Psoas muscle (tissue), 8 donors: Measurements from ENCODE around the gene TMEM9B. TPM values are rescaled to one million over a fixed set of nuclear protein-coding genes. Genes with fewer than 3 reads are reported as not detected.

Experiments
- ATAC-seq, 4 donors: fragments of 200-7000 bp; cut with Tn5 transposase; one replicate each; pipeline ENCODE4 v1.9.1; 2020; ENCODE audit warnings: moderate library complexity in 3 of 4, mild to moderate bottlenecking in 2 of 4
- DNase-seq, 2 donors: peaks; one replicate each; pipeline ENCODE4 v3.0.0-alpha.2; 2020
- H3K27ac ChIP-seq: fragments of 200-600 bp; one replicate; pipeline ENCODE4 v1.8.0; 2022
- H3K27me3 ChIP-seq, 3 donors: fragments of 200-600 bp in 1 of 3; one replicate each; pipeline versions ENCODE4 v1.6.1 to v1.8.0; 2013 to 2022; ENCODE audit warnings: low read length in 2 of 3, mild to moderate bottlenecking in 2 of 3, moderate library complexity in 1 of 3; ENCODE audit not compliant: insufficient read depth in 3 of 3
- H3K36me3 ChIP-seq, 2 donors: fragments of 200-600 bp in 1 of 2; one replicate each; pipeline versions ENCODE4 v1.6.1 to v1.8.0; 2013 to 2022; ENCODE audit warnings: low read depth in 1 of 2, mild to moderate bottlenecking in 1 of 2, moderate library complexity in 1 of 2; ENCODE audit not compliant: insufficient read depth in 1 of 2
- H3K4me1 ChIP-seq: fragments of 200-600 bp; one replicate; pipeline ENCODE4 v1.8.0; 2022
- H3K4me3 ChIP-seq: fragments of 200-600 bp; one replicate; pipeline ENCODE4 v1.8.0; 2022; ENCODE audit warnings: mild to moderate bottlenecking
- H3K9me3 ChIP-seq: fragments of 200-600 bp; one replicate; pipeline ENCODE4 v1.8.0; 2022
- CTCF ChIP-seq: fragments of 200-600 bp; IDR thresholded peaks from one replicate; pipeline ENCODE4 v1.8.0; 2022; ENCODE audit warnings: antibody characterized with exemption
- WGBS, 3 donors: extraction: QIAGEN DNeasy Blood & Tissue Kit; methylation state at CpG; one replicate each; pipeline versions ENCODE4 v1.1.6 to v1.1.7; 2013; 5-methylcytosine and 5-hydroxymethylcytosine counted together
- intact Hi-C, 2 donors: fragments of 100-400 bp; cut with DNase I; formaldehyde crosslinking; loops; one replicate each; pipeline versions ENCODE4 v1.11.0 to v1.14.2; 2022
- polyA plus RNA-seq, 3 donors: library from polyadenylated mRNA; stranded (reverse); fragments of 200-250 nt; gene quantifications; one replicate each; pipeline ENCODE4 v1.2.3, GENCODE V29; 2013
- total RNA-seq, 4 donors: library from RNA; stranded (reverse); fragmentation: NEBNext Ultra II Directional in 2 of 4; extraction: Animal tissue kit (Norgen Biotek cat#: 25700) in 2 of 4; gene quantifications; one replicate each; pipeline versions ENCODE4 v1.2.1 to v1.2.4, GENCODE V29; 2021 to 2023
- donor health status: healthy with polysubstance abuse.
- donor health status: DM: no; HTN: no; CAD: no; lungs with moderate emphysema.
- donor health status: Bipolar disorder and iron deficiency.
- donor health status: healthy.
- donor health status: DM: yes; HTN: yes; CAD: no.
- donor health status: DM: no; HTN: no; CAD: no.
- donor health status: DM: no; HTN: no; CAD: no.
- donor health status: DM: yes; HTN: yes; CAD: no.

The TMEM9B gene
- total and polyA plus RNA-seq, 7 donors: 32.1 to 83.4 (median 40.7) TPM

- no peak overlapping the region for H3K4me3 ChIP-seq
- WGBS, 3 donors: 68 to 76% (median 71%) methylated on average over 14 of the region's 14 CpGs
- no peak for TF ChIP-seq CTCF
- ATAC-seq (no peak), DNase-seq (no peak)
- H3K36me3 ChIP-seq: no peaks in the 10 kb centered on the region
- H3K27me3 ChIP-seq: no peaks in the 10 kb centered on the region
- no peak overlapping the region for H3K27ac ChIP-seq
- H3K9me3 ChIP-seq: no peaks in the 10 kb centered on the region
- H3K4me1 ChIP-seq: no peaks in the 10 kb centered on the region
- intact Hi-C loops: no loop called here
Measured at GRCh38 chr11:8934742-8935488, 29.3 kb downstream of the TMEM9B start.

- no peak for TF ChIP-seq CTCF
- Histone ChIP-seq H3K27me3 (no peaks in the 10 kb centered on the region), H3K36me3 (no peaks in the 10 kb centered on the region), H3K27ac (no peak overlapping the region), H3K4me3 (no peak overlapping the region), H3K9me3 (no peaks in the 10 kb centered on the region), H3K4me1 (no peaks in the 10 kb centered on the region)
- no peak for ATAC-seq
- intact Hi-C loops: no loop called here
- WGBS, 3 donors: 86 to 91% (median 90%) methylated on average over 6 of the region's 6 CpGs
- no peak for DNase-seq
Measured at GRCh38 chr11:8933931-8934330, 30.3 kb downstream of the TMEM9B start.

- ATAC-seq (no peak), DNase-seq (no peak)
- Histone ChIP-seq H3K36me3 (no peaks in the 10 kb centered on the region), H3K4me1 (no peaks in the 10 kb centered on the region), H3K27me3 (no peaks in the 10 kb centered on the region), H3K9me3 (no peaks in the 10 kb centered on the region), H3K27ac (no peak within 1 kb of the TSS), H3K4me3 (no peak within 1 kb of the TSS)
- WGBS, 3 donors: 65 to 77% (median 72%) methylated on average over 11 to 12 of the region's 12 CpGs
- intact Hi-C loops: no loop called here
- TF ChIP-seq CTCF: no peak
Measured at GRCh38 chr11:8932564-8933180, 31.6 kb downstream of the TMEM9B start, which contains the start of gene C11orf16. TSS of gene C11orf16 (minus strand) at chr11:8932947. CDS start at chr11:8932308, 639 bp downstream.

GRCh38 chr11:8930456-8931175, 33.6 kb downstream of the TMEM9B start:
- Histone ChIP-seq H3K27me3 (no peaks in the 10 kb centered on the region), H3K27ac (no peak overlapping the region), H3K9me3 (no peaks in the 10 kb centered on the region), H3K4me1 (no peaks in the 10 kb centered on the region), H3K4me3 (no peak overlapping the region), H3K36me3 (no peaks in the 10 kb centered on the region)
- DNase-seq (no peak), ATAC-seq (no peak)
- TF ChIP-seq CTCF: no peak
- WGBS, 3 donors: 88 to 93% (median 91%) methylated on average over 12 of the region's 12 CpGs
- intact Hi-C loops: no loop called here
